Measurements from ENCODE around the gene RANBP10.
"Not testable (repeated sequence)": the region's sequence is repeated elsewhere in the genome, so short reads cannot be mapped to it uniquely, and the experiment has no call there.

Gene RANBP10
- 50.7 reads per million, percentile 68 among the genes with 10 or more reads in this experiment for total RNA-seq

DNA sequence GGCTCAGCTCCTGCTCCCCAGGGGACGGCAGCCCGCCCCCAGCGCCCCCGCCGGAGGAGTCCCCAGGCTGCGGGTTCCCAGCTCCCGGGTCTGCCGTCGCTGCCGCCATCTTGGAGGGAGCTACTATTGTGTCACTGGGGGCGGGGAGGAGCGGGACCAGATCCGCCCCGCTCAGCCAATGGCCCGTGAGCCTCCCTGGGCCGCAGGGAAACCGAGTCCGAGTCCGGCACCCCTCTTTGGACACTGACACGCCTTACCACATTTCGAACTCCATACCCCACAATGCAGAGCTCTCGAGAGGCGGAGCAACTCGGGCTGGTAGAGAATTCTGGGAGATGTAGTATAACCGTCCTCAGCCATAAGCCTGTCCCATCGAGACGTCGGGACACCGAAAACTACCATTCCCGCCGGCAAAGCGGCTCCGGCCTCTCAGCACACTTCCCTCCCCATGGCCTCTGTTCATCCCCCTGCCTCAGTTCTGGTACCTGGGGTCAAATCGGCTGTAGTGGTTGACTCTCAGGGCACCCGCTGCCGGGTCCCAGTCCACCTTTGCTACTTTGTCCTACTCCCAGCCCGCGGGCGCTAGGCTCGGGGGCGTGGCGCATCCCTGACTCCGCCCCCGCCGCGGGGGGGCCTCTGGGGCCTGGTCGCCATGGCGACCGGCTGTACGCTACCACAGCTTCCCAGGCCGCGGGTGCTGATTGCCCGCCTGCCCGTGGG is at the start of gene RANBP10, which contains the start of gene TSNAXIP1:
Gene RANBP10 (minus strand): TSS at position 133 of the 720 bp plus-strand sequence. CDS start 24 bp downstream, at position 109.
Gene TSNAXIP1 (plus strand): TSS at position 462 of the 720 bp plus-strand sequence. CDS start 261 bp downstream, outside the sequence.
- DNase-seq: peak; percentile 95

DNA sequence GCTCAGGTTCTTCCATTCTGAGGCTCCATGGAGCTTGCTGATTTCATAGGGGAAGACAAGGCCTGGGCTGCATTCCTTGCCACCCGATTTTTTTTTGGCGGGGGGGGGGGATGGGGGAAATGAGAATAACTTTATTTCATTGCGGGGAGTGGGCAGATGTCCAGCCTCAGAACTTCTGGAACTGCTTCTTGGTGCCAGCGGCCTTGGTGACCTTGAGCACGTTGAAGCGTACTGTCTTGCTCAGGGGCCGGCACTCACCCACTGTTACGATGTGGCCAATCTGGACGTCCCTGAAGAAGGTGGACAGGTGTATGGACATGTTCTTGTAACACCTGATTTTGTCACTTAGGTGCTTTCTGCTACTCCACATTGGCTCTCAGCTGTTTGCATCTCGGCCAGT is 49.4 kb upstream of the RANBP10 start:
- no peak for DNase-seq

DNA sequence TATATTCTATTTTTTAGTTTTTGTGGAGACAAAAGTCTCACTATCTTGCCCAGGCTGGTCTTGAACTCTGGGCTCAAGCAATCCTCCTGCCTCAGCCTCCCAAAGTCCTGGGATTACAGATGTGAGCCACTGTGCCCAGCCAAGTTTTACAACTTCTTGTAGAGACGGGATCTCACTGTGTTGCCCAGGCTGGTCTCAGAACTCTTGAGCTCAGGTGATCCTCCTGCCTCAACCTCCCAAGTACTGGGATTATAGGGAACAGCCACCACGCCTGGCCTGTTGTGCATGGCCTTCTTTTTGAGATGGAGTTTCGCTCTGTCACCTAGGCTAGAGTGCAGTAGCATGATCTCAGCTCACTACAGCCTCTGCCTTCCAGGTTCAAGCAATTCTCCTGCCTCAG is 47.3 kb upstream of the RANBP10 start:
- no peak for DNase-seq

DNA sequence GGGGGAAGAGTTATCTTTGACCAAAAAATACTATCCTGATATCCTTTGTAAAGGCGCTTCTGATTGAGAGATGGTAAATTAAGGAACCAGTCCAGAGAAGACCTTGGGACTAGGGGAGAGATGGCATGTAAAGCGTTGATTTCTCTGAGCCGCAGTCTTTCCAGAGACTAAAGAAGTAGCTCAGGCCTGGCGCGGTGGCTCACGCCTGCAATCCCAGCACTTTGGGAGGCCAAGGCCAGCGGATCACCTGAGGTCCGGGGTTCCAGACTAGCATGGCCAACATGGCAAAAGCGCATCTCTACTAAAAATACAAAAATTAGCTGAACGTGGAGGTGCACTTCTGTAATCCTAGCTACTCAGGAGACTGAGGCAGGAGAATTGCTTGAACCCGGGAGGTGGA is 41.8 kb upstream of the RANBP10 start:
- no peak for DNase-seq

DNA sequence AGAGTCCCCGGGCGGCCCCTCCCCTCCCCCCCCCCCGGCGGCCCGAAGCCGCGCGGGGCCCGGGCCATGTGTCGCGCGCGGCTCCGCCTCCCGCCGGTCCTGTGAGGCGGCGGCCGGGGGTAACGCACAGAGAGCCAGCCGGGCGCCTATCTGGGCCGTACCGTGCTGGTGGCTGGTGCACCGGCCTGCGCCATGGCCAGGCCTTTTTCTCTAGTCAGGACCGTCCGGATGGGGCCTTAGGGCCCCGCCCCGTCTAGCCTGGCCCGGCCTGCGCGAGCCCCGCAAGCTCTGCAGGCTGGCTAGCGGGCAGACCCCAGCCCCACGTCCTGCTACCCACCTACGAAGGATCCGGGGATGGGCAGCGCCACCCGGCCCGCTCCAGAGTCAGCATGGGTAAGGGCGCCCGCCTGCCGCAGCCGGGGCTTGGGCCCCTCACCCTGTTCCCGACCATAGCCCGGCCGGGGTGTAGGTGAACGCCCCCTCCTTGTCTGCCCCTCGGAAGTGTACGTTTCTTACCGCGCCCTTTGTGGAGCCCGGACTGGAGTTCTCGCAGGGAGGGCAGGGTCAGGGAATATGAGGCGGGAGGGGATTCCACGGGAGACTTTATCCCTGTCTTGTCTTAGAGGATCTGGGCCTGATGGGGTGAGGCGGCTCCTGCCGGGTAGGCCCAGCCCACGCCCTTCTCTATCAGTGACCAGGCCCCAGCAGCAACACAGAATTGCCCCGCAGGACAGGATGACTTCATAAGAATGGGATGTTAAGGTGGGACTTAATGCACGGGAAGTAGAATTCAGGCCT is 40.9 kb upstream of the RANBP10 start, which contains the start of gene CENPT:
Gene CENPT (minus strand): TSS at position 630 of the 798 bp plus-strand sequence. CDS start 13,834 bp downstream, outside the sequence.
- no peak for DNase-seq

DNA sequence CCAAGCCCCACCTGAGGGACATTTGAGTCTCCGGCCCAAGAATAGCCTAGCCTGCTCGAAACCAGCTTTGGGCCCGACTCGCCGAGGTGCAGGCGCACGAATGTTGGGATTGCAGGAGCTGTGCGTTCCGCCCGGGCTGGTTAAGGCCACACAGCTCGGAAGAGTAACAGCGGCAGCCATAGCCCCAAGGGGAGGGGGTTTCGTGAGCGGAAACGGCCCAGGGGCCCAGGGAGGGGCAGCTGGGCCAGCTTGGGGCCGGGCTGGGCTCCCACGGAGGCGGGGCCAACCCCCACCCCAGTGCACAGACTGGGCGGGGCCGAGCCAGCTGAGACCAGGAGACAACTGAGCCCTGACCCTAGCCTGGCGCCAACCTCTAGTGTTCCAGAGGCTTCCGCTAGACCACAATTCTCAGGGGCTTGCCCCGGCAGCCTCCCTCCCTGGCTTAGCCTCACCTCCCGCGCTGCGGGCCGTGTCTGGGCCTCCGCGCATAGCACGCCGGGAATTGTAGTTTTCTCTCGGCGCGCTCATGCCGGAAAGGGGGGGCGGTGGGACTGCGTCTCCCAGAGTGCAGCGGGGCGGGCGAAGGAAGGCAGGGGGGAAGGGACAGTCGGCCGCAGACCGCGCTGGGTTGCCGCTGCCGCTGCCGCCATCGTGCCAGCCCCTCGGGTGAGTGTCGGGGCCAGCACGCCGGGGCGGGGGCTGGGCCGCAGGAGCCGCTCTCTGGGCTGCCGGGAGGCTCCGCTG is 40.1 kb upstream of the RANBP10 start, which contains the start of gene NUTF2:
Gene NUTF2 (plus strand): TSS at position 614 of the 744 bp plus-strand sequence. CDS start 18,198 bp downstream, outside the sequence.
- peak; percentile 96 for DNase-seq

DNA sequence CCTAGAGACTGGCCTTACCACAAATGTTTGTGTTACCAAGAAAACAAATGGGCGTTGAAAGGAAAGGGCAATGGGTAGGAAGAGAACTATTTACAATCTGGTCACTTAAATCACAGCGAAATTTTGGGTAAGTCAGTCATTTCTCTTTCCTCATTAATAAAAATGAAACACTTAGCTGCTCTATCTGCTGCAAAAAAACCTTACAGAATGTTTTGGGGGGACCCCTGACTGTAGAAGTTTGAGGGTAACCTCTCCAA is 39.6 kb upstream of the RANBP10 start:
- DNase-seq: no peak

DNA sequence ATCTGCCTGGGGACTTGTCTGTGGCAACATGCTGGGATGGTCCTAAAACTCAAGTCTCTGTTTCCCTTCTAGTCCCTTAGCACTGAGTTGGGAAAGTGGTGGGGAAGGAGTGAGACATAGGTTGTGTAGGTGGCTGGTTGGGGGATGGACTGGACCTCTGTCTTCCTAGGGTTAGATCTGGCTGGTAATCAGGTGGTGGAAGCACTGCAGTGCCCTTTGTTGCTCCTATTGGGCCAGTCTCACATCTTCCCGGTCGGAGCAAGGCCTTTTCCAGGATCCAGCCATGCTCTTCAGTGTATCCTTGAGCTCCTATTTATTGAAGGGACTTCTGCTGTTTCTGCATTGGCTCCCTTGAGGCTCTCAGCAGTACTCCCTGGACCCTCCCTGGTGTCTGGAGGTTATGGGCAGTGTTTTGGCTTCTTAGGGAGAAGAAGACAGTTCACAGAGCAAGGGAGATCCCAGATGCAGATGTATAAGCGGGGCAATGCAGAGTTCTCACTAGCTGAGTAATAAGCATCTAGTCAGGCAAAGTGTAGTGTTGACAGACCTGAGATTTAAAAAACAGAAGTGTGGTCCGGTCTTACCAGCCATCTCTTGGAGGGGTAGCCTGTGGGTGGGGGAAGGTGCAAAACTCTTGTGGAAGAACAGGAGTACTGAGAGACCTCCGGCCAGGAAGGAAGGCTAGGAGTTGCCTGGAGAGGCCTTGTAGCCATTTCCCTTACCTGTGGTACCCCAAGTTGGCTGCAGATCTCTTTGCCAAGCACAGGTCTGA is 39.1 kb upstream of the RANBP10 start:
- DNase-seq: no peak

DNA sequence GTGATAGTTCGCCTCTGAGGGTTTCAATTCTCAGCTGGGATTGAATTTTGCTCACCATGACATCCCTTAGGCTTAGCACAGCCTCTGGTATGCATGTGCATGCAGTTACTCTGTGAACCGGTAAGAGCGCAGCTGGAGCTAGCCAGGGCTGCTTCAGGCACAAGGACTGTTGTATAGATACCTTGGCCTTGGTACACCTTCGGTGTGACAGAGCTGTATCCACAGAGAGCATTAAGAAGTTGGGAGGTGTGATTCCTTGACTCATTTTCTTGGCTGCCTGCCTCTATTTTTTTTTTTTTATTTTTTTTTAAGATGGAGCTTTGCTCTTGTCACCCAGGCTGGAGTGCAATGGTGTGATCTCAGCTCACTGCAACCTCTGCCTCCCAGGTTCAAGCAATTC is 38.1 kb upstream of the RANBP10 start:
- no peak for DNase-seq

DNA sequence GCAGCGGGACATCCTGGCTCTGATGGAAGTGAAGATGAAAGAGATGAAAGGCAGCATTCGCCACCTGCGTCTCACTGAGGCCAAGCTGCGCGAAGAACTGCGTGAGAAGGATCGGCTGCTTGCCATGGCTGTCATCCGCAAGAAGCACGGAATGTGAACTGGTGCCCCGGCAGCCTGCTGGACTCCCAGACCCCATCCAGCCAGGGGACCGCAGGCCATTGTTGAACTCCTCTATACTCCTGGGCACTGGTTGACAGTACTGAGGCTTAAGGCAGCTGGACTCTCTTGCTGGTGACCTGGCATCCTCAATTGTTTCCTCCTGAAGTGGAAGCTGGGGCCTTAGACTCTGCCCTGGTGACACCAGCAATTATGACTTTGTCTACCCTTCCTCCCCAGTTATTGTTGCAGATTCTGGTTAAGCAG is 37.0 kb upstream of the RANBP10 start:
- DNase-seq: no peak

DNA sequence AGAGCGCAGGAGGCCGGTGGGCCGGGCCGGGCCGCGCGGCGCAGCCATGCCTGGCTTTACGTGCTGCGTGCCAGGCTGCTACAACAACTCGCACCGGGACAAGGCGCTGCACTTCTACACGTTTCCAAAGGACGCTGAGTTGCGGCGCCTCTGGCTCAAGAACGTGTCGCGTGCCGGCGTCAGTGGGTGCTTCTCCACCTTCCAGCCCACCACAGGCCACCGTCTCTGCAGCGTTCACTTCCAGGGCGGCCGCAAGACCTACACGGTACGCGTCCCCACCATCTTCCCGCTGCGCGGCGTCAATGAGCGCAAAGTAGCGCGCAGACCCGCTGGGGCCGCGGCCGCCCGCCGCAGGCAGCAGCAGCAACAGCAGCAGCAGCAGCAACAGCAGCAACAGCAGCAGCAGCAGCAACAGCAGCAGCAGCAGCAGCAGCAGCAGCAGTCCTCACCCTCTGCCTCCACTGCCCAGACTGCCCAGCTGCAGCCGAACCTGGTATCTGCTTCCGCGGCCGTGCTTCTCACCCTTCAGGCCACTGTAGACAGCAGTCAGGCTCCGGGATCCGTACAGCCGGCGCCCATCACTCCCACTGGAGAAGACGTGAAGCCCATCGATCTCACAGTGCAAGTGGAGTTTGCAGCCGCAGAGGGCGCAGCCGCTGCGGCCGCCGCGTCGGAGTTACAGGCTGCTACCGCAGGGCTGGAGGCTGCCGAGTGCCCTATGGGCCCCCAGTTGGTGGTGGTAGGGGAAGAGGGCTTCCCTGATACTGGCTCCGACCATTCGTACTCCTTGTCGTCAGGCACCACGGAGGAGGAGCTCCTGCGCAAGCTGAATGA is 36.4 kb upstream of the RANBP10 start:
- DNase-seq: peak; percentile 63

DNA sequence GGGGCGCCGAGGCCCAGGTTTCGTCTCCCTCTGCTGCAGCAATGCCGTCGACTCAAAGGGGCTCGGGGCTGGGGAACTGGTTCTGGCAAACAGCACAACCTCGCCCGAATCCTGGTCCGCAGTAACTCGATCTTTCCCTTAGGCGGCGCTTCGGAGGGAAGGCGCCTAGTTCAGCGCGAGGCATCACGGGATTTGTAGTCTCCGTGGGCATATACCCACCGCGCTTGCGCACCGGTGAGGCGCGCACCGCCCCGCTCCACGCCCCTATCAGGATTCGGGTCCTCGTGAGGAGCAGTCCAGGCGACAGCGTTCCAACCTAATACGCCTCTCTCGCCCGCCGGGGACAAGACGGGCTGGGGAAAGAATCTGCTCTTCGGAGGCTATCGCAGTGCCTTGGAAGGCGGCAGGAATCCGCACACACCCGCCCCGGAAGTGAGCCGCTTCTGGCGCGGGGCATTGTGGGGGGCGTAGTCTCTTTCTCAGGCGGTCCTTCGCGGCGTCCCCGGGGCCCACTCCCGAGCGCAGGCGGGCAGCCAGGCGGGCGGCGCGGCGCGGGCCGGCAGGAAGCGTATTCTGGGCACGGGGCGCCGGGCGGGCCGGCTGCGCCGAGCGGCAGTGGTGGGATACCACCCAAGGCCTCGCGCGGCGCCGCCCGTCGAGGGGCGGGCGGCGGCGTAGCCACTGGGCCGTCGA is 35.6 kb upstream of the RANBP10 start, which contains the start of gene THAP11:
Gene THAP11 (plus strand): TSS at position 505 of the 693 bp plus-strand sequence. CDS start 235 bp downstream, outside the sequence.
- DNase-seq: peak; percentile 93

DNA sequence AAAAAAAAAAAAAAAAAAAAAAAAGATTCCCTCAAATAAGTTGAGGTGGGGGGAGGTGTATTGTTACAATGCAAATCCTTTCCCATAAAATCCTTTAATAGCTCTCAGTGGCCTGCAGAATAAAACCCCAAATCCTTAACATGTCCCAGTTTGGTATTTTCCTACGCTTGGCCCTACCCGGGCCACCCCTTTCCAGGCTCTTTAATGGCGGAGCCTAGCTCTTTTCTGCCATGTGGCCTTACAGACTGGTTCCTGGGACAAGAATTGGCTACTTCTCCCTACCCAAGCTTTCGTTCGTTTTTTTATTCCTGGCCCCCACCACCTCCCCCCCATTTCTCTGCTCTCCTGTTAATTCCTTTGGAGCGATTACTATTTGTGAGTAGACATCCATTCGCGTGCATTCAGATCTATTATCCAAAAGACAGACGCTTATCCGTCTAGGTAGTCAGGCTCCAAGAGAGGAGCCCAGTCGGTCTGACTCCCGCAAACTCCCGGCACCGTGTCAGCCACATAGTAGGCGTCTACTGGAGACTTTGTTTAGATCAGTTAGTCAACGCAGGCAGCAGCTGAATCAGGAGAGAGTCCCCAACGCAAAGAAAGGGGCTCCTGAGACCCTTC is 34.9 kb upstream of the RANBP10 start:
- no peak for DNase-seq

DNA sequence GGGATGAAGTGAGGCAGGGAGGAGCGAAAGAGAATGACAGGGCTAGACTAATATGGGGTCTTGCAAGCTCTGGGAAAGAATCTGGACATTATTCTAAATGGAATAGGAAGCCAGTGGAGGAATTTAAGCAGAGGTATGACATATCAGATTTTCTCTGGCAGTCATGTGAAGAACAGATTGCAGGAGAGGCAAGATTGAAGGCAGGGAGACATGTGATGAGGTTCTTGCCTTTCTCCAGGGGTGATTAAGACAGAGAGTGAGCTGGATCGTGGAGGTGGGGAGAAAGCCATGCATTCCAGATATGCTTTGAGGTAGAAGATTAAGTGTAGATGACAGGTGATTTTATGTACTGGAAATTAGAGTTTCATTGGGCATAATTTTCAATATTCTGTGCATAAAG is 31.5 kb upstream of the RANBP10 start:
- no peak for DNase-seq

DNA sequence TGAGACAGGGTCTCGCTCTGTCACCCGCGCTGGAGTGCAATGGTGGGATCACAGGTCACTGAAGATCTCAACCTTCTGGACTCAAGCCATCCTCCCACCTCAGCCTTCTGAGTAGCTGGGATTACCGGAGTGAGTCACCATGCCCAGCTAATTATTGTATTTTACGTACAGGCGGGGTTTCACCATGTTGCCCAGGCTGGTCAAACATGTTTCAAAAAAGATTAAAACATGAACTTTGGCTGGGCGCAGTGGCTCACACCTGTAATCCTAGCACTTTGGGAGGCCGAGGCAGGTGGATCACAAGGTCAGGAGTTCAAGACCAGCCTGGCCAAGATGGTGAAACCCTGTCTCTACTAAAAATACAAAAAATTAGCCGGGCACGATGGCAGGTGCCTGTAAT is 30.8 kb upstream of the RANBP10 start:
- not testable (repeated sequence) for DNase-seq

DNA sequence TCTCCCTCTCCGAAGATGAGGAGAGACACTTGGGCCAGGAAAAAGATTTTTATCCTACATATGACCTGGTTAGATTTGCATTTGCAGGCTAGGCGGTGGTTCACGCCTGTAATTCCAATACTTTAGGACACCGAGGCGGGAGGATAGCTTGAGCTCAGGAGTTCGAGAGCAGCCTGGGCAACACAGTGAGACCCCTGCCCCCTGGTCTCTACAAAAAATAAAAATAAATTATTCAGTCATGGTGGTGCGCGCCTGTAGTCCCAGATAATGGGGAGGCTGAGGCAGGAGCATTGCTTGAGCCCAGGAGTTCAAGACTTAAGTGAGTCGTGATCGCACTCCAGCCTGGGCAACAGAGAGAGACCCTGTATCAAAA is 27.9 kb upstream of the RANBP10 start:
- DNase-seq: no peak

DNA sequence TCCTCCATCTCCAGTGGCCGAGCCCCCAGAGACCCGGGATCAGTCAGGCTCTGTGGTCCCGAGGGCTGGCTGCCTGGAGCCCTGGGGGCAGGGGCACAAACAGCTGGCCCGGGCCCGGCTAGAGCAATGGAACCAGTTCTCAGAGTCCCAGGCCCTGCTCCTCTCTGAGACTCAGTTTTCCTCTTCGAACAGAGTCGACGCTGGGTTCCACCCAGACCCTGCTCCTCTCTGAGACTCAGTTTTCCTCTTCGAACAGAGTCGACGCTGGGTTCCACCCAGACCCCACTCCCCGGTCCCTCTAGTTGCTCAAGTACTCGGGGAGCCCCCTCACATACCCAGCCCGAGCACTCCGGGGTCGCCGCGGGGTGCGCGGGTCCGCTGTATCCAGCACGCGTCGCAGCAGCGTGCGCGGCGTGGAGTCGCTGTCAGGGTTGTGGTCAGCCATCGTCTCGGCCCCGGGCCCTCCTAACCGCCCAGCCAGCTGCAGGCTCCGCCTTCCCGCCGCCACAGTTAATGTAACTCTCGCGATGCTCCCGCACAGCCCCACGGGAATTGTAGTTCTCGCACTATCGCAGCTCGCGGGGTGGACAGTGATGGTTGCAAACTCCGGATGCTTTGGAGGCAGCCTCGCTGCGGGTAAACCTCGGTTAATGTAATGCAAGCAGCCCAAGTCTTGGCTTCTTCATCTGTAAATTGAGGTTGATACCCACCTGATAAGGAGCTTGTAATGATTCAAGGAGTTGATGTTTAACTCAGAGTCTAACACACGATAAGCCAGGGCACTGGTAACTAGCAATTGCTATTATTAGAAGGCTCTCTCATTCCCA is 27.3 kb upstream of the RANBP10 start:
- peak; percentile 91 for DNase-seq

DNA sequence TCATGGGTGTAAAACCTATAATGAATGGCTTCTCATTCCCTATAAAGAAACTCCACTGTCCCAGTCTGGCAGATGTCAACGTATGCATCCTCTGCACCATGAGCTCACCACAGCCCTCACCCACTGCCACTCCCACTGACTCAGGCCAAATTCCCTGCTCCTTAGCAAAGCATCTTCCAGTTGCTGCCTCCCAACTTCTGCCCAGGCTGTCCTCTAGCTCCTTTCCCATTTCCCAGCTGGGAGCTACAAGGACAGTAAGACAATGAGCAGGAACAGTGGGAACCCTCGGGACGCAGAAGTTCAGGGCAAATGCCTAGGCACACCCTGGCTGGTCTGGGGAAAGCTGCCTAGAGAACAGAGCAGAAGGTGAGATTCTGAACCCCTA is 26.7 kb upstream of the RANBP10 start:
- no peak for DNase-seq

DNA sequence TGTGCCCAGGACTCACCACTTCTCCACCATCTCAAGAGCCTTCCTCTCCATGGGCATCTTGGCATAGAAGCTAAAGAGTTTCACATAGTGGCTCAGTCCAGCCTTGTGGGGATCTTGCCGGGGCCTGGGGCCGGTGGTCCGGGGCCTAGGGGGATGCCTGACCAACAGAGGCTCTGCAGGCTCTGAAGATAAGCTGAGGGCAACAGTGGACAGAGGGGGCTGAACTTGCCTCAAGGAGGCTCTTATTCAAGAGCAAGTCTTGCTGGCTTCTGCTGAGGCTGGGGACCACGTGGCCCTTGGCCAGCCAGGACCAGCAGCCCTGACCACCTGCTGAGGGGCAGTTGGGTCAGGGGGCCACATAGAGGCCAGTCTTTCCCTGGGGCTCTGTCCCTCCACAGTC is 22.3 kb upstream of the RANBP10 start:
- DNase-seq: no peak

Measured in effector CD4-positive, alpha-beta T cell (primary cell).